ENCODE data around the gene SLC12A7.

The SLC12A7 gene

DNA sequence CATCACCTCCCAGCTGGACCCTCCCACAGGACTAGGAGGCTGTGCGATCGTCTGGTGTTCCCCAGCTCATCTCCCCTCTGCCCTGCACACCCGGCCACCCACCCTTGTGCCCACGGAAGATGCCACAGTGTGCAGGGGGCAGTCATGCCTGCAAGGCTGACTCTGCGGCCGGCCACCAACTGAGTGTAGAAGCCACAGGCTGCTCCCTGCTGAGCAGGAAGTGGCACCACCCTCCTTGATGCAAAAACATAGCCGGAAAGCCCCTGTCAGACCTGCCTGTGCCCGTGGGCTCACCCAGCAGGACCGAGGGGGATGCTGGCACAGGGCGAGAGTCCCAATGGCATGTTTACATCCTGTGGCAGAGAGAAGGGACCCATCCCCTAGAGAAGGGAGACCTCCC is 40.3 kb upstream of the SLC12A7 start:
- Mint-ChIP-seq H3K4me1 (peaks cover 25% of the 10 kb centered on the region), H3K4me3 (peak overlapping the region; percentile 51), H3K36me3 (ENCODE audit: insufficient read depth) (no peaks in the 10 kb centered on the region), H3K9me3 (peaks cover 2% of the 10 kb centered on the region), H3K27ac (ENCODE audit: low read depth) (peak overlapping the region; percentile 62), H3K27me3 (peaks cover 45% of the 10 kb centered on the region)
- ATAC-seq (replicated peaks; ENCODE audit: extremely low read depth, poor library complexity, severe bottlenecking) = peak; percentile 76
- no peak for DNase-seq (ENCODE audit: low spot score in 2 of 2)

GRCh38 chr5:1151316-1151715 is 39.5 kb upstream of the SLC12A7 start:
- H3K36me3 Mint-ChIP-seq (ENCODE audit: insufficient read depth) = no peaks in the 10 kb centered on the region
- ATAC-seq (replicated peaks; ENCODE audit: extremely low read depth, poor library complexity, severe bottlenecking) (no peak), DNase-seq (ENCODE audit: low spot score in 2 of 2) (no peak)
- peaks cover 25% of the 10 kb centered on the region for H3K4me1 Mint-ChIP-seq
- H3K27me3 Mint-ChIP-seq = peaks cover 47% of the 10 kb centered on the region
- no peak overlapping the region for H3K27ac Mint-ChIP-seq (ENCODE audit: low read depth)
- no peaks in the 10 kb centered on the region for H3K9me3 Mint-ChIP-seq
- no peak overlapping the region for H3K4me3 Mint-ChIP-seq

DNA sequence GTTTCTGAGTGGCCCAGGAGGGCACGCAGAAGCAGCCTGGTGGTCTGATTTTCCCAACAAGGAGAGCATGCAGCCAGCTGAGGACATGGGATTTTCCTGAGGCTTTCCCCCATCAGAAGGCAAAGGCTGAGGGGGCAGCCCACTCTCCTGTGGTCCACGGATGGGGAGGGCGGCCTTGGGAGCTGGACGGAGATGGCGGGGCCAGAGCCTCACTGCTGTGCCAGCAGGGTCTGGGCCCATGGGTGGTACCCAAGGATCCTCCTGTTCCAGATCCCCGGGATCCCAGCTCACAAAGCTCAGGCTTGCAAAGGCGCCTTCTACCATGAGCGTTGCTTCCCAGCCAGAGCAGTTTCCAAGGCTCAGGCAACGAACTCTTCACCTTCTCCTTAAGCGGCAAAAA is 39.0 kb upstream of the SLC12A7 start:
- Mint-ChIP-seq H3K4me1 (peaks cover 25% of the 10 kb centered on the region), H3K36me3 (ENCODE audit: insufficient read depth) (no peaks in the 10 kb centered on the region), H3K4me3 (no peak overlapping the region), H3K9me3 (no peaks in the 10 kb centered on the region), H3K27ac (ENCODE audit: low read depth) (no peak overlapping the region), H3K27me3 (peaks cover 50% of the 10 kb centered on the region)
- no peak for DNase-seq (ENCODE audit: low spot score in 2 of 2)
- ATAC-seq (replicated peaks; ENCODE audit: extremely low read depth, poor library complexity, severe bottlenecking) = no peak

DNA sequence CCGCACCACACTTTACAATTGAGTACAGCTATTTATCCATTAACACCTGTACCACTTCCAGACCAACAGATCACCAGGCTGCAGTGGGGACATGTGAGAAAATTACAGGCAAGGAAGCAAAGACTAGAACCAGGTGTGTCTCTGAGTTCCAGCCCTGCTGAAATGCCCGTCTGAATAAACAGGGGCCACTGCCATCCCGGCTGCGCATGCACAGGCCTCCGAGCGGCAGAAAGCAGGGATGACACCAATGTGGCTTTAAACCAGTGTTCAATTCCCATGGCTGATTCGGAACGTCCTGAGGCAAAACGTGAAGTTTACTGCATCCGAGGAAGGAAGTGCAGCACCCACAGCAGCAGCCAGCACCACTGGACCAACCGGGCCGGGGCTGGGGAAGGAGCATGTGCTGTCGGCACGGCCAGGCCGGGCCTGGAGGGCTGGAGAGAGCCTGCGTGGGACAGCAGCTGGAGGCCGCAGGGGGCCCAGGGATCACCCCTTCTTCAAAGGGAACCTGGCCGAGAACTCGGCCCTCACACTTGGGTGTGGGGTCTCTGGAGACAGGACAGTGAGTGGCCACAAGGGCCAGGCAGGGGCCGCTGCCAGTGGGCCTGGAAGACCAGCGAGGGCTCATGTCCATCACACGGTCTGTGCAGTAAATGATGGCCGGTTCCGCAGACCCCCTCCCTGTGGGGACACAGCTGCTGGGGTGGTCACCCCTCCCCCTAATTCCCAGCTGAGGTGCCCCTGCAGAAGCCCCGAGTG is 33.0 kb upstream of the SLC12A7 start:
- Mint-ChIP-seq H3K9me3 (no peaks in the 10 kb centered on the region), H3K4me1 (peaks cover 5% of the 10 kb centered on the region), H3K27me3 (peaks cover 28% of the 10 kb centered on the region), H3K27ac (ENCODE audit: low read depth) (no peak overlapping the region), H3K4me3 (no peak overlapping the region), H3K36me3 (ENCODE audit: insufficient read depth) (no peaks in the 10 kb centered on the region)
- ATAC-seq (replicated peaks; ENCODE audit: extremely low read depth, poor library complexity, severe bottlenecking) (no peak), DNase-seq (ENCODE audit: low spot score in 2 of 2) (no peak)

GRCh38 chr5:1144089-1144488 is 32.2 kb upstream of the SLC12A7 start:
- DNase-seq (ENCODE audit: low spot score in 2 of 2) (no peak), ATAC-seq (replicated peaks; ENCODE audit: extremely low read depth, poor library complexity, severe bottlenecking) (no peak)
- H3K27ac Mint-ChIP-seq (ENCODE audit: low read depth) = no peak overlapping the region
- no peaks in the 10 kb centered on the region for H3K36me3 Mint-ChIP-seq (ENCODE audit: insufficient read depth)
- H3K4me1 Mint-ChIP-seq = peaks cover 5% of the 10 kb centered on the region
- no peak overlapping the region for H3K4me3 Mint-ChIP-seq
- H3K27me3 Mint-ChIP-seq = peaks cover 25% of the 10 kb centered on the region
- no peaks in the 10 kb centered on the region for H3K9me3 Mint-ChIP-seq

GRCh38 chr5:1143670-1143951 is 31.7 kb upstream of the SLC12A7 start:
- peaks cover 5% of the 10 kb centered on the region for H3K4me1 Mint-ChIP-seq
- H3K36me3 Mint-ChIP-seq (ENCODE audit: insufficient read depth) = no peaks in the 10 kb centered on the region
- no peak overlapping the region for H3K27ac Mint-ChIP-seq (ENCODE audit: low read depth)
- H3K9me3 Mint-ChIP-seq = no peaks in the 10 kb centered on the region
- no peak overlapping the region for H3K4me3 Mint-ChIP-seq
- DNase-seq (ENCODE audit: low spot score in 2 of 2) (no peak), ATAC-seq (replicated peaks; ENCODE audit: extremely low read depth, poor library complexity, severe bottlenecking) (no peak)
- peaks cover 25% of the 10 kb centered on the region for H3K27me3 Mint-ChIP-seq

GRCh38 chr5:1142886-1143669 is 31.2 kb upstream of the SLC12A7 start:
- no peak overlapping the region for H3K4me3 Mint-ChIP-seq
- DNase-seq (ENCODE audit: low spot score in 2 of 2) = no peak

GRCh38 chr5:1141834-1142233 is 30.0 kb upstream of the SLC12A7 start:
- Mint-ChIP-seq H3K27me3 (peaks cover 18% of the 10 kb centered on the region), H3K36me3 (ENCODE audit: insufficient read depth) (no peaks in the 10 kb centered on the region), H3K27ac (ENCODE audit: low read depth) (no peak overlapping the region), H3K4me3 (no peak overlapping the region), H3K9me3 (no peaks in the 10 kb centered on the region), H3K4me1 (peaks cover 5% of the 10 kb centered on the region)
- DNase-seq (ENCODE audit: low spot score in 2 of 2) = no peak
- no peak for ATAC-seq (replicated peaks; ENCODE audit: extremely low read depth, poor library complexity, severe bottlenecking)

More at GRCh38 chr5:1142886-1143669, 31.2 kb upstream of the SLC12A7 start:
- H3K4me1 Mint-ChIP-seq = peaks cover 5% of the 10 kb centered on the region
- no peaks in the 10 kb centered on the region for H3K9me3 Mint-ChIP-seq
- H3K36me3 Mint-ChIP-seq (ENCODE audit: insufficient read depth) = no peaks in the 10 kb centered on the region
- ATAC-seq (replicated peaks; ENCODE audit: extremely low read depth, poor library complexity, severe bottlenecking) = no peak
- H3K27me3 Mint-ChIP-seq = peaks cover 25% of the 10 kb centered on the region
- H3K27ac Mint-ChIP-seq (ENCODE audit: low read depth) = no peak overlapping the region

DNA sequence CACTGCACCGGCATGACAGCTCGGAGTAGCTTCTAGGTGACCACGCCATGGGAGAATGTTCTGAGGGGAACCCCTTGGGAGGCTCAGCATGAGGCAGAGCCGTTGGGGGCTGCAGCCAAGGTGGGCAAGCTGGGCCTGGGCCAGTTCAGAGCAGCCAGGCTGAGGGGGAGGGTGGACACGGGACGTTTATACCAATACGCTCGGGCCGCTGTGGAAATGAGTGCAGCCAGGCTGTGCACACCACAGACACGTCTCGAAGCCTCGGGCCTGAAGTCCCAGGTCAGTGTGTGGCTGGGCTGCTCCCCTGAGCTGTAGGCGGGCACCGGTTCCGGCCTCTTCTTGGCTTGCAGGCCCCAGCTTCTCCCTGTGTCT is 28.9 kb upstream of the SLC12A7 start:
- DNase-seq (ENCODE audit: low spot score in 2 of 2) = no peak
- no peak overlapping the region for H3K27ac Mint-ChIP-seq (ENCODE audit: low read depth)
- H3K9me3 Mint-ChIP-seq = no peaks in the 10 kb centered on the region
- no peak for ATAC-seq (replicated peaks; ENCODE audit: extremely low read depth, poor library complexity, severe bottlenecking)
- no peak overlapping the region for H3K4me3 Mint-ChIP-seq
- no peaks in the 10 kb centered on the region for H3K36me3 Mint-ChIP-seq (ENCODE audit: insufficient read depth)
- peaks cover 10% of the 10 kb centered on the region for H3K27me3 Mint-ChIP-seq
- peaks cover 5% of the 10 kb centered on the region for H3K4me1 Mint-ChIP-seq

- Mint-ChIP-seq H3K36me3 (ENCODE audit: insufficient read depth) (no peaks in the 10 kb centered on the region), H3K27ac (ENCODE audit: low read depth) (no peak overlapping the region), H3K4me3 (no peak overlapping the region), H3K27me3 (peaks cover 10% of the 10 kb centered on the region), H3K9me3 (no peaks in the 10 kb centered on the region), H3K4me1 (peaks cover 5% of the 10 kb centered on the region)
- no peak for ATAC-seq (replicated peaks; ENCODE audit: extremely low read depth, poor library complexity, severe bottlenecking)
- DNase-seq (ENCODE audit: low spot score in 2 of 2) = peak; percentile 51 to 56
These were observed 28.4 kb upstream of the SLC12A7 start for GRCh38 chr5:1140171-1140817.

- H3K4me3 Mint-ChIP-seq = no peak overlapping the region
- ATAC-seq (replicated peaks; ENCODE audit: extremely low read depth, poor library complexity, severe bottlenecking) (no peak), DNase-seq (ENCODE audit: low spot score in 2 of 2) (no peak)
- H3K27me3 Mint-ChIP-seq = peaks cover 10% of the 10 kb centered on the region
- H3K9me3 Mint-ChIP-seq = no peaks in the 10 kb centered on the region
- no peak overlapping the region for H3K27ac Mint-ChIP-seq (ENCODE audit: low read depth)
- no peaks in the 10 kb centered on the region for H3K36me3 Mint-ChIP-seq (ENCODE audit: insufficient read depth)
- H3K4me1 Mint-ChIP-seq = peaks cover 5% of the 10 kb centered on the region
These were observed 27.7 kb upstream of the SLC12A7 start for GRCh38 chr5:1139331-1140170.

- H3K27me3 Mint-ChIP-seq = peaks cover 10% of the 10 kb centered on the region
These were observed 26.8 kb upstream of the SLC12A7 start for GRCh38 chr5:1138445-1139245.

More at GRCh38 chr5:1138445-1139245, 26.8 kb upstream of the SLC12A7 start:
- H3K9me3 Mint-ChIP-seq = no peaks in the 10 kb centered on the region
- no peak overlapping the region for H3K27ac Mint-ChIP-seq (ENCODE audit: low read depth)
- DNase-seq (ENCODE audit: low spot score in 2 of 2) (no peak), ATAC-seq (replicated peaks; ENCODE audit: extremely low read depth, poor library complexity, severe bottlenecking) (no peak)
- no peak overlapping the region for H3K4me3 Mint-ChIP-seq
- no peaks in the 10 kb centered on the region for H3K36me3 Mint-ChIP-seq (ENCODE audit: insufficient read depth)
- H3K4me1 Mint-ChIP-seq = peaks cover 5% of the 10 kb centered on the region
